Kidney epithelial cell (primary cell): ENCODE measurements around the gene DCC. TPM values are rescaled to one million over a fixed set of nuclear protein-coding genes. Genes with fewer than 3 reads are reported as not detected.

Experiments used
- DNase-seq: peaks from one replicate; pipeline ENCODE4 v3.0.0-alpha.2; 2010; ENCODE audit warnings: low read depth
- H3K27me3 ChIP-seq: 2 replicates; pipeline ENCODE4 v1.6.0; 2011; ENCODE audit warnings: low read length; ENCODE audit not compliant: control insufficient read depth, insufficient read depth
- H3K36me3 ChIP-seq: 2 replicates; pipeline ENCODE4 v1.5.1; 2011; ENCODE audit warnings: low read length; ENCODE audit not compliant: control insufficient read depth, insufficient read depth
- H3K4me3 ChIP-seq: 2 replicates; pipeline ENCODE4 v1.5.1; 2011; ENCODE audit warnings: low read depth, mild to moderate bottlenecking, control low read depth, low read length
- total RNA-seq: library from RNA; depleted of rRNA; stranded (reverse); fragments of >200 nt; gene quantifications from 2 replicates; pipeline ENCODE4 v1.2.3, GENCODE V29; 2015
- TF ChIP-seq, protein P1 (sequence below): IDR thresholded peaks from 2 replicates; pipeline ENCODE4 v1.5.1; 2011; ENCODE audit warnings: mild to moderate bottlenecking, moderate library complexity, low read length, control low read depth, inconsistent platforms; ENCODE audit not compliant: insufficient read depth, poor library complexity, severe bottlenecking

The DCC gene
- total RNA-seq, 1 donor from 2014 or later = 0.04 TPM

DNA sequence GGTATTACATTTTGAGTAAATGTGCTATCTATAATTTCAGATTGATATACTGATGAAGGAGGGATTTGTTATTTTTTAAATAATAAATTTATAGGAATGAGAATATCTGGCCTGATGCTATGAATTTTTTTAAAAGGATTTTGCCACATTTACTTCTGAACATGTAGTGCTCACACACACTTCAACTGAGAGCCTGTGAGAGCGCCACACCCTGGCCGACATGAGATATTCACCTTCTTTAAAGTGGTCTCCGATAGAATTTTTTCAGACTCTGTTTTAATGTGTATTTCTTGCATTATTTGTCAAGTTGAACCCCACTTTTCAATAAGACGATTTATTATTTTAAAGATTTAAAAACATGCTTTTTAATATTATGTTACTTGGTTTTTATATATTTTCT, 813.3 kb downstream of the DCC start:
- no peaks in the 10 kb centered on the region for H3K36me3 ChIP-seq
- TF ChIP-seq, protein P1, sequence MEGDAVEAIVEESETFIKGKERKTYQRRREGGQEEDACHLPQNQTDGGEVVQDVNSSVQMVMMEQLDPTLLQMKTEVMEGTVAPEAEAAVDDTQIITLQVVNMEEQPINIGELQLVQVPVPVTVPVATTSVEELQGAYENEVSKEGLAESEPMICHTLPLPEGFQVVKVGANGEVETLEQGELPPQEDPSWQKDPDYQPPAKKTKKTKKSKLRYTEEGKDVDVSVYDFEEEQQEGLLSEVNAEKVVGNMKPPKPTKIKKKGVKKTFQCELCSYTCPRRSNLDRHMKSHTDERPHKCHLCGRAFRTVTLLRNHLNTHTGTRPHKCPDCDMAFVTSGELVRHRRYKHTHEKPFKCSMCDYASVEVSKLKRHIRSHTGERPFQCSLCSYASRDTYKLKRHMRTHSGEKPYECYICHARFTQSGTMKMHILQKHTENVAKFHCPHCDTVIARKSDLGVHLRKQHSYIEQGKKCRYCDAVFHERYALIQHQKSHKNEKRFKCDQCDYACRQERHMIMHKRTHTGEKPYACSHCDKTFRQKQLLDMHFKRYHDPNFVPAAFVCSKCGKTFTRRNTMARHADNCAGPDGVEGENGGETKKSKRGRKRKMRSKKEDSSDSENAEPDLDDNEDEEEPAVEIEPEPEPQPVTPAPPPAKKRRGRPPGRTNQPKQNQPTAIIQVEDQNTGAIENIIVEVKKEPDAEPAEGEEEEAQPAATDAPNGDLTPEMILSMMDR = peak; percentile 47
- no peak overlapping the region for H3K4me3 ChIP-seq
- no peaks in the 10 kb centered on the region for H3K27me3 ChIP-seq
- DNase-seq = no peak

GRCh38 chr18:53153800-53154199, 813.8 kb downstream of the DCC start:
- H3K4me3 ChIP-seq = no peak overlapping the region
- no peaks in the 10 kb centered on the region for H3K27me3 ChIP-seq
- TF ChIP-seq, protein P1 = no peak
- no peaks in the 10 kb centered on the region for H3K36me3 ChIP-seq
- DNase-seq = no peak

- TF ChIP-seq, protein P1 = no peak
- Histone ChIP-seq H3K4me3 (no peak overlapping the region), H3K36me3 (no peaks in the 10 kb centered on the region), H3K27me3 (no peaks in the 10 kb centered on the region)
- DNase-seq = no peak
Observed at GRCh38 chr18:53165770-53166169, 825.8 kb downstream of the DCC start.

DNA sequence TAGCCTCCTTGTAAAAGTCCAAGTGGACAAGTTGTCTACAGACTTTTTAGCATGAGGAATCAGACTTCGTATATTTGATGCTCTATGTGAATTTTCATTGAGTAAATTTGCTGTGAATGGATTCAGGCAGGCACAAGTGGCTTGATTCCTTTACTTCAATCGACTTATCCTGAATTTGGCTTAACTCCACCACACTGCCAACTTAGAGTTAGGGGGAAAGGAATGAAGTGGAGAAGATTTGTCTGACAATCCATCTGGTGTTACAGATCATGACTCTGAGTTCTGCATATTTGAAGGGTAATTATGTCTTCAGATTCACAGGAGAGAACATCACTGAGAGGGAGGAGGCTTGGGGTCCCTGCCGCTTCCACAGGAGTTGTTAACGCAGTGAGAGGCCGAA, 829.3 kb downstream of the DCC start:
- no peak for DNase-seq
- Histone ChIP-seq H3K4me3 (no peak overlapping the region), H3K36me3 (no peaks in the 10 kb centered on the region), H3K27me3 (no peaks in the 10 kb centered on the region)
- TF ChIP-seq, protein P1 = no peak

DNA sequence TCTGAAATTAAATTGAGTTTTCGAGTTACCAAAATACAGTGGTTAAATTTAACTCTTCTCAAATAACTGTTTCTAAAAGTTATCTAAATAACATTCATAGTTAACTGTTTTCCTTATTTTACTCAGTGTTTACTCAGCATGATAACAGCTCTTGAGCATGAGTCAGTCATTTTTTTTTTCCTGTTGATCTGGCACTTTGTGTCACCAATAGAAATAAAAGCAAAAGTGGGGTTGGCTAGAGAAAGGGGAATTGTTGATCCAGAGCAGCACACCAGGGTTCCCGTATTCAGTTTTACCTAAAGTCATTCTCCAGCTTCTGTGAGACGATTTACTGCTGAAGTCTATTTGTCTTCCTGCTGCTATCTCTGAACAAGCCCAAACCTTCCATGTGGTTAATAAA, 851.6 kb downstream of the DCC start:
- no peak for DNase-seq
- Histone ChIP-seq H3K36me3 (no peaks in the 10 kb centered on the region), H3K4me3 (no peak overlapping the region), H3K27me3 (no peaks in the 10 kb centered on the region)
- TF ChIP-seq, protein P1 = no peak

DNA sequence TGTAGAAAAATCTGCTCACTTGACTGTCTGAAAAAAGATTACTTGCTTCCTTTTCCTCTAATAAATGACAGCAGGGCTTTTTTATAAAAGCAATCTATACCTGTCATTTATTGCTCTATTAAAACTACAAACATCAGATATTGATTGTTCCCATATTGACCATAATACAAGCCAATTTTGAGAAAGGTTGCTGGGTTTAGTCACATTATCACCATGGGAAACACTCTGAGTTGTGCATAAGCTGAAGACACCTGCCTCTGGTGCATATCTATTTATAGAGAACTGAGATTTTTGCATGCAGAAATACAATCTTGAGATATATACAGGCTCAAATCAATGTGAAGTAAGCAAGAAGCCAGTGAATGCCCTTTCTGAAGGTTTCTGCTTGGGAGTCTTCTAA, 853.9 kb downstream of the DCC start:
- no peak for DNase-seq
- TF ChIP-seq, protein P1 = no peak
- no peaks in the 10 kb centered on the region for H3K36me3 ChIP-seq

More for the DNA sequence above, 853.9 kb downstream of the DCC start:
- no peak overlapping the region for H3K4me3 ChIP-seq
- H3K27me3 ChIP-seq = no peaks in the 10 kb centered on the region
